Neural crest cell (in vitro differentiated cells): ENCODE results near the gene CDKL5. TPM values are rescaled to one million over a fixed set of nuclear protein-coding genes. Genes with fewer than 3 reads are reported as not detected.

Experiments
- DNase-seq: peaks from one replicate; pipeline ENCODE4 v3.0.0; 2021; ENCODE audit warnings: low read depth, mixed read lengths, low spot score
- H3K27ac Mint-ChIP-seq: one replicate; pipeline ENCODE4 v1.8.0; 2021; ENCODE audit warnings: mild to moderate bottlenecking, mixed read lengths; ENCODE audit not compliant: unreplicated experiment
- H3K27me3 Mint-ChIP-seq: 2 replicates; pipeline ENCODE4 v1.8.0; 2021; ENCODE audit warnings: low read depth, mild to moderate bottlenecking, mixed read lengths
- H3K36me3 Mint-ChIP-seq: 2 replicates; pipeline ENCODE4 v1.8.0; 2021; ENCODE audit warnings: low read depth, mild to moderate bottlenecking, mixed read lengths
- H3K4me1 Mint-ChIP-seq: 2 replicates; pipeline ENCODE4 v1.8.0; 2021; ENCODE audit warnings: mixed read lengths
- H3K4me3 Mint-ChIP-seq: one replicate; pipeline ENCODE4 v1.8.0; 2021; ENCODE audit warnings: mild to moderate bottlenecking, mixed read lengths
- H3K9me3 Mint-ChIP-seq: 2 replicates; pipeline ENCODE4 v1.8.0; 2021; ENCODE audit warnings: mixed read lengths
- CTCF ChIP-seq: fragments of 200-600 bp; sonication (generic); conservative IDR thresholded peaks from 2 replicates; pipeline ENCODE4 v1.5.0; 2021; ENCODE audit warnings: antibody characterized with exemption, mild to moderate bottlenecking
- total RNA-seq: library from RNA; stranded (reverse); gene quantifications from 2 replicates; pipeline ENCODE4 v1.2.1, GENCODE V29; 2021

CDKL5 gene
- total RNA-seq, 1 donor from 2014 or later = 3.7 TPM

- Mint-ChIP-seq H3K4me3 (no peak overlapping the region), H3K27ac (no peak overlapping the region), H3K9me3 (peaks cover 3% of the 10 kb centered on the region), H3K4me1 (no peaks in the 10 kb centered on the region), H3K36me3 (no peaks in the 10 kb centered on the region), H3K27me3 (no peaks in the 10 kb centered on the region)
- no peak for TF ChIP-seq CTCF
- no peak for DNase-seq
These were observed 23.6 kb upstream of the CDKL5 start for GRCh38 chrX:18401848-18402213.

GRCh38 chrX:18406531-18407266, 18.7 kb upstream of the CDKL5 start:
- no peaks in the 10 kb centered on the region for H3K27me3 Mint-ChIP-seq
- H3K27ac Mint-ChIP-seq = no peak overlapping the region
- DNase-seq = no peak
- no peaks in the 10 kb centered on the region for H3K36me3 Mint-ChIP-seq
- H3K4me1 Mint-ChIP-seq = no peaks in the 10 kb centered on the region
- no peak overlapping the region for H3K4me3 Mint-ChIP-seq
- no peak for TF ChIP-seq CTCF
- H3K9me3 Mint-ChIP-seq = peaks cover 3% of the 10 kb centered on the region

GRCh38 chrX:18410038-18410437, 15.4 kb upstream of the CDKL5 start:
- peak; percentile 52 for TF ChIP-seq CTCF
- H3K27ac Mint-ChIP-seq = no peak overlapping the region
- no peaks in the 10 kb centered on the region for H3K4me1 Mint-ChIP-seq
- H3K9me3 Mint-ChIP-seq = no peaks in the 10 kb centered on the region
- no peaks in the 10 kb centered on the region for H3K27me3 Mint-ChIP-seq
- DNase-seq = no peak
- no peak overlapping the region for H3K4me3 Mint-ChIP-seq
- H3K36me3 Mint-ChIP-seq = no peaks in the 10 kb centered on the region

- no peak overlapping the region for H3K27ac Mint-ChIP-seq
- H3K4me1 Mint-ChIP-seq = no peaks in the 10 kb centered on the region
- no peaks in the 10 kb centered on the region for H3K27me3 Mint-ChIP-seq
- no peak overlapping the region for H3K4me3 Mint-ChIP-seq
- H3K36me3 Mint-ChIP-seq = no peaks in the 10 kb centered on the region
- peaks cover 3% of the 10 kb centered on the region for H3K9me3 Mint-ChIP-seq
- no peak for TF ChIP-seq CTCF
- no peak for DNase-seq
These were observed 10.0 kb upstream of the CDKL5 start for GRCh38 chrX:18415386-18415785.

- Mint-ChIP-seq H3K36me3 (no peaks in the 10 kb centered on the region), H3K27me3 (peaks cover 24% of the 10 kb centered on the region), H3K27ac (no peak overlapping the region), H3K9me3 (no peaks in the 10 kb centered on the region), H3K4me3 (peak overlapping the region; percentile 67), H3K4me1 (peaks cover 12% of the 10 kb centered on the region)
- no peak for DNase-seq
- no peak for TF ChIP-seq CTCF
These were observed 3.1 kb upstream of the CDKL5 start for GRCh38 chrX:18422325-18422724.
